Caco-2 (cell line): ENCODE measurements around the gene TMEM132D. TPM values are rescaled to one million over a fixed set of nuclear protein-coding genes. Genes with fewer than 3 reads are reported as not detected.

Experiments used
- BruUV-seq: library from RNA; stranded (reverse); fragments of 400-500 nt; replicated peaks from 2 replicates; lab custom pipeline; 2021; lab: Mats Ljungman, UMichigan
- CTCF ChIA-PET: fragments of 300-600 bp; sonication (Branson Sonifier 250); formaldehyde crosslinking; loops from one replicate; lab custom pipeline; 2022; ENCODE audit warnings: antibody characterized with exemption; lab: Charles Lee
- POLR2A ChIA-PET: fragments of 300-600 bp; sonication (Branson Sonifier 250); formaldehyde crosslinking; loops from one replicate; lab custom pipeline; 2022; ENCODE audit warnings: antibody characterized with exemption; lab: Charles Lee
- DNase-seq, 2 experiments: peaks; one replicate each; pipeline versions ENCODE4 v3.0.0 to v3.0.0-alpha.2; 2020 to 2022
- H3K27me3 ChIP-seq: replicated peaks from 2 replicates; pipeline ENCODE4 v1.6.0; 2011; ENCODE audit warnings: low read length; ENCODE audit not compliant: control insufficient read depth, insufficient read depth
- H3K36me3 ChIP-seq: 2 replicates; pipeline ENCODE4 v1.5.1; 2011; ENCODE audit warnings: low read length; ENCODE audit not compliant: control insufficient read depth, insufficient read depth
- H3K4me1 ChIP-seq: fragments of 250-450 bp; sonication (Bioruptor Pico); 2 replicates; pipeline ENCODE4 v1.5.1; 2020; ENCODE audit warnings: mild to moderate bottlenecking
- H3K4me3 ChIP-seq: 2 replicates; pipeline ENCODE4 v1.5.1; 2011; ENCODE audit warnings: low read depth, mild to moderate bottlenecking, control low read depth, low read length
- H3K9me3 ChIP-seq: fragments of 250-450 bp; sonication (Bioruptor Pico); 2 replicates; pipeline ENCODE4 v1.5.1; 2020; ENCODE audit warnings: mild to moderate bottlenecking, moderate library complexity
- H3K27ac Mint-ChIP-seq: one replicate; pipeline ENCODE4 v1.8.0; 2022; ENCODE audit warnings: mixed read lengths; ENCODE audit not compliant: unreplicated experiment
- H3K27me3 Mint-ChIP-seq: one replicate; pipeline ENCODE4 v1.8.0; 2022; ENCODE audit warnings: mixed read lengths; ENCODE audit not compliant: insufficient read depth, unreplicated experiment
- H3K36me3 Mint-ChIP-seq: one replicate; pipeline ENCODE4 v1.8.0; 2022; ENCODE audit warnings: mild to moderate bottlenecking, mixed read lengths; ENCODE audit not compliant: insufficient read depth, unreplicated experiment
- H3K4me1 Mint-ChIP-seq: one replicate; pipeline ENCODE4 v1.8.0; 2022; ENCODE audit warnings: low read depth, mixed read lengths; ENCODE audit not compliant: unreplicated experiment
- H3K4me3 Mint-ChIP-seq: one replicate; pipeline ENCODE4 v1.8.0; 2022; ENCODE audit warnings: mild to moderate bottlenecking, moderate library complexity, mixed read lengths; ENCODE audit not compliant: unreplicated experiment
- H3K9me3 Mint-ChIP-seq: one replicate; pipeline ENCODE4 v1.8.0; 2022; ENCODE audit warnings: mixed read lengths; ENCODE audit not compliant: unreplicated experiment
- intact Hi-C: fragments of 100-400 bp; cut with micrococcal nuclease; formaldehyde crosslinking; loops from one replicate; pipeline ENCODE4 v1.10.0; 2022; ENCODE audit not compliant: unreplicated experiment
- total RNA-seq: library from RNA; stranded (reverse); gene quantifications from 2 replicates; pipeline ENCODE4 v1.2.3, GENCODE V29; 2022
- TF ChIP-seq, protein P1 (sequence below), 2 experiments: fragments of 200-600 bp in 1 of 2; IDR thresholded peaks; 1 replicate in 1 of 2; 2 replicates in 1 of 2; pipeline versions ENCODE4 v1.5.1 to v1.8.0; 2011 to 2022; ENCODE audit warnings: antibody characterized with exemption in 1 of 2, control low read depth in 1 of 2, inconsistent platforms in 1 of 2, low read depth in 1 of 2, low read length in 1 of 2, mild to moderate bottlenecking in 1 of 2, moderate library complexity in 1 of 2; ENCODE audit not compliant: insufficient read depth in 1 of 2, severe bottlenecking in 1 of 2, unreplicated experiment in 1 of 2

Gene TMEM132D
- total RNA-seq, 1 experiment from 2014 or later, result not detected

DNA sequence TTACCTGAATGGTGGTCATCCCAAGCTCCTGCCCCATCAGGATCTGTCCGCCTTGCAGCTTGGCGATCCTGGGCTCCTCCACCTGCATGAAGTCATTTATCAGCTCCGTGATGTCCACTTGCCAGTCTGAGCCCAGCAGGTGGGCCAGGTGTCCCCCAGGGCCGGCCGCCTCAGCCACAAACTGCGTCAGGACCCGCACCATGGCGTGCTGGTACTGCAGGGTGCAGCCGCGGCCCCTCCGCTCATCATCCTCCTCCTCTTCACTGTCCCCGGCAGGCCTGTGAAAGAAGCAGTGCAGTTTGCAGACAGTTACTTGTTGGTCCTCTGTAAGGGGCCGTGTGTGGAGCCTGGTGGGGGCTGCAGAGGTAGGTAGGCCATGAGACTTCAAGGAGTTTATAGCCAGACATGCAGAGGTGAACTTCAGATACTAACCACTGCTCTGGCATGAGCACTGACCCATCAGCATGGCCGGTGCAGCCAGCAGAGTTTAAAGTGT lies 822.0 kb downstream of the TMEM132D start:
- Mint-ChIP-seq H3K9me3 (peaks cover under 1% of the 10 kb centered on the region), H3K4me3 (no peak overlapping the region), H3K27ac (no peak overlapping the region), H3K4me1 (no peaks in the 10 kb centered on the region), H3K27me3 (peaks cover 2% of the 10 kb centered on the region), H3K36me3 (no peaks in the 10 kb centered on the region)
- DNase-seq, result no peak
- TF ChIP-seq, protein P1, sequence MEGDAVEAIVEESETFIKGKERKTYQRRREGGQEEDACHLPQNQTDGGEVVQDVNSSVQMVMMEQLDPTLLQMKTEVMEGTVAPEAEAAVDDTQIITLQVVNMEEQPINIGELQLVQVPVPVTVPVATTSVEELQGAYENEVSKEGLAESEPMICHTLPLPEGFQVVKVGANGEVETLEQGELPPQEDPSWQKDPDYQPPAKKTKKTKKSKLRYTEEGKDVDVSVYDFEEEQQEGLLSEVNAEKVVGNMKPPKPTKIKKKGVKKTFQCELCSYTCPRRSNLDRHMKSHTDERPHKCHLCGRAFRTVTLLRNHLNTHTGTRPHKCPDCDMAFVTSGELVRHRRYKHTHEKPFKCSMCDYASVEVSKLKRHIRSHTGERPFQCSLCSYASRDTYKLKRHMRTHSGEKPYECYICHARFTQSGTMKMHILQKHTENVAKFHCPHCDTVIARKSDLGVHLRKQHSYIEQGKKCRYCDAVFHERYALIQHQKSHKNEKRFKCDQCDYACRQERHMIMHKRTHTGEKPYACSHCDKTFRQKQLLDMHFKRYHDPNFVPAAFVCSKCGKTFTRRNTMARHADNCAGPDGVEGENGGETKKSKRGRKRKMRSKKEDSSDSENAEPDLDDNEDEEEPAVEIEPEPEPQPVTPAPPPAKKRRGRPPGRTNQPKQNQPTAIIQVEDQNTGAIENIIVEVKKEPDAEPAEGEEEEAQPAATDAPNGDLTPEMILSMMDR (IDR thresholded peaks at IDR 0.05; ENCODE audit: insufficient read depth in 1 of 2, low read depth in 1 of 2, low read length in 1 of 2, severe bottlenecking in 1 of 2, unreplicated experiment in 1 of 2), result no peak
- no TSS peak for BruUV-seq
- no peaks in the 10 kb centered on the region for H3K36me3 ChIP-seq
- no peaks in the 10 kb centered on the region for H3K4me1 ChIP-seq
- no peaks in the 10 kb centered on the region for H3K9me3 ChIP-seq
- POLR2A ChIA-PET, result no interaction called here
- intact Hi-C loops, result no loop called here
- CTCF ChIA-PET, result no interaction called here
- H3K27me3 ChIP-seq, result no peaks in the 10 kb centered on the region
- no peak overlapping the region for H3K4me3 ChIP-seq

DNA sequence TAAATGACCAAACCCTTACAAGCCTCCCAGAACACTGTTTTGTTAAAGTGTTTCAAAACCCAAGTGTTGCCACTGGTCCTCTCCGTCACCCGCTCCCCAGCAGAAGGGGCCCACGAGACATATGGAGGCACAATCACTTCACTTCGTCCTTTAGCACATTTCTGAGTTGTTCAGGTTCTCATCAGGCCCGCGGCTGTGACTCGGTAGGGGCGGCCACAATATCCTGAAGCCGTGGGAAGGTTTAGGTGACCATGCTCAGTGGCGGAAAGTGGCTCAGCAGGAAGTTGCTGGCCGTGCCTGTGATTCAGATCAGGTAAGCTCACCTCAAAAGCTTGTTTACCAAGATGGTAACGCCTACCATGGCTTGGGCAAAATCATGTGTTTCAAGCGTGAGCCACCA lies 823.0 kb downstream of the TMEM132D start:
- intact Hi-C loops, result no loop called here
- Histone ChIP-seq H3K4me1 (no peaks in the 10 kb centered on the region), H3K4me3 (no peak overlapping the region), H3K9me3 (no peaks in the 10 kb centered on the region), H3K36me3 (no peaks in the 10 kb centered on the region), H3K27me3 (no peaks in the 10 kb centered on the region)
- BruUV-seq, result no TSS peak
- Mint-ChIP-seq H3K27ac (no peak overlapping the region), H3K4me1 (no peaks in the 10 kb centered on the region), H3K9me3 (no peaks in the 10 kb centered on the region), H3K36me3 (no peaks in the 10 kb centered on the region), H3K4me3 (no peak overlapping the region), H3K27me3 (peaks cover 2% of the 10 kb centered on the region)
- TF ChIP-seq, protein P1 (IDR thresholded peaks at IDR 0.05; ENCODE audit: insufficient read depth in 1 of 2, low read depth in 1 of 2, low read length in 1 of 2, severe bottlenecking in 1 of 2, unreplicated experiment in 1 of 2), result no peak
- POLR2A ChIA-PET, result no interaction called here
- DNase-seq, result no peak
- CTCF ChIA-PET, result no interaction called here

DNA sequence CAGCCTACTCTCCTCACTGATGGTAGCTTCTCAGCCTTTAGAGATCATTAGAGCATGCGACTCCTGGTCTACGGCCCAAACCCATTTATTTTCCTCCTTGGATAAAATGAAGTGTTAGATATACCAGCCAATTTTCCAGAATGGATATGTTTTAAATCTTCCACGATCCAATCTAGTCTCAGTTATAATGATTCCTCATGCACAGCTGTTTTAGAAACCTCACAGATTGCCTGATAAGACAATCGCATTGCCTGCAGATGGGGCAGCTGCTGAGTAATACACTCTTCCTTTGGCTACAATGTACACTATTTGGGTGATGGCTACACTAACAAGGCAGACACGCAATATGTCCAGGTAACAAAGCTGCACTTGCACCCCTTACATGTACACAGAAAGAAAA lies 823.4 kb downstream of the TMEM132D start:
- no peaks in the 10 kb centered on the region for H3K4me1 ChIP-seq
- ChIA-PET CTCF (no interaction called here), POLR2A (no interaction called here)
- H3K4me1 Mint-ChIP-seq, result no peaks in the 10 kb centered on the region
- no peaks in the 10 kb centered on the region for H3K27me3 ChIP-seq
- H3K27ac Mint-ChIP-seq, result no peak overlapping the region
- intact Hi-C loops, result no loop called here
- peaks cover 2% of the 10 kb centered on the region for H3K27me3 Mint-ChIP-seq
- H3K9me3 ChIP-seq, result no peaks in the 10 kb centered on the region
- no peak overlapping the region for H3K4me3 Mint-ChIP-seq
- H3K4me3 ChIP-seq, result no peak overlapping the region
- no peak for DNase-seq
- no TSS peak for BruUV-seq
- no peaks in the 10 kb centered on the region for H3K36me3 Mint-ChIP-seq
- TF ChIP-seq, protein P1 (IDR thresholded peaks at IDR 0.05; ENCODE audit: insufficient read depth in 1 of 2, low read depth in 1 of 2, low read length in 1 of 2, severe bottlenecking in 1 of 2, unreplicated experiment in 1 of 2), result no peak
- no peaks in the 10 kb centered on the region for H3K9me3 Mint-ChIP-seq
- no peaks in the 10 kb centered on the region for H3K36me3 ChIP-seq
